A673 (cell line): Measurements from ENCODE around the gene DLX2.

Experiments
- EZH2 ChIP-seq: fragments of 200-600 bp; sonication (generic); IDR thresholded peaks from 2 replicates; pipeline ENCODE4 v1.6.1; 2017; ENCODE audit warnings: borderline replicate concordance, low read depth, mild to moderate bottlenecking, mixed read lengths, antibody characterized with exemption, low read length; ENCODE audit not compliant: poor library complexity, severe bottlenecking
- TF ChIP-seq, protein P1 (sequence below): fragments of 300-800, 200-600 bp; sonication (generic); conservative IDR thresholded peaks from 2 replicates; pipeline ENCODE4 v1.5.1; 2017; ENCODE audit warnings: low read depth, mild to moderate bottlenecking, antibody characterized with exemption, low read length, moderate library complexity, mixed read lengths

DNA sequence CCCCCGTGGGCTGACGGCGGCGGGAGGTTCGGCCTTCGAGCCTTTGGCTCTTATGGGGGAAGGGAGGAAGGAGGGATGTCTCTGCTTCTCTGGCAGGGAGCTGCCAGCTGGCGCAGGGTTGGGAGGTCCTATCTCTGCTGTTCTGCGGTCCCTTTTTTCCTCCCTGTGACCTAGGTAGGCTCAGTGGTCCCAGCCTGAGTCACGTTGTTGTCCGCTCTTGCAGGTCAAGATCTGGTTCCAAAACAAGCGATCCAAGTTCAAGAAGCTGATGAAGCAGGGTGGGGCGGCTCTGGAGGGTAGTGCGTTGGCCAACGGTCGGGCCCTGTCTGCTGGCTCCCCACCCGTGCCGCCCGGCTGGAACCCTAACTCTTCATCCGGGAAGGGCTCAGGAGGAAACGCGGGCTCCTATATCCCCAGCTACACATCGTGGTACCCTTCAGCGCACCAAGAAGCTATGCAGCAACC, 14.9 kb downstream of the DLX2 start:
- TF ChIP-seq, protein P1, sequence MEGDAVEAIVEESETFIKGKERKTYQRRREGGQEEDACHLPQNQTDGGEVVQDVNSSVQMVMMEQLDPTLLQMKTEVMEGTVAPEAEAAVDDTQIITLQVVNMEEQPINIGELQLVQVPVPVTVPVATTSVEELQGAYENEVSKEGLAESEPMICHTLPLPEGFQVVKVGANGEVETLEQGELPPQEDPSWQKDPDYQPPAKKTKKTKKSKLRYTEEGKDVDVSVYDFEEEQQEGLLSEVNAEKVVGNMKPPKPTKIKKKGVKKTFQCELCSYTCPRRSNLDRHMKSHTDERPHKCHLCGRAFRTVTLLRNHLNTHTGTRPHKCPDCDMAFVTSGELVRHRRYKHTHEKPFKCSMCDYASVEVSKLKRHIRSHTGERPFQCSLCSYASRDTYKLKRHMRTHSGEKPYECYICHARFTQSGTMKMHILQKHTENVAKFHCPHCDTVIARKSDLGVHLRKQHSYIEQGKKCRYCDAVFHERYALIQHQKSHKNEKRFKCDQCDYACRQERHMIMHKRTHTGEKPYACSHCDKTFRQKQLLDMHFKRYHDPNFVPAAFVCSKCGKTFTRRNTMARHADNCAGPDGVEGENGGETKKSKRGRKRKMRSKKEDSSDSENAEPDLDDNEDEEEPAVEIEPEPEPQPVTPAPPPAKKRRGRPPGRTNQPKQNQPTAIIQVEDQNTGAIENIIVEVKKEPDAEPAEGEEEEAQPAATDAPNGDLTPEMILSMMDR, result no peak
- TF ChIP-seq EZH2, result no peak
